ENCODE data around the gene KCTD8.

The KCTD8 gene

DNA sequence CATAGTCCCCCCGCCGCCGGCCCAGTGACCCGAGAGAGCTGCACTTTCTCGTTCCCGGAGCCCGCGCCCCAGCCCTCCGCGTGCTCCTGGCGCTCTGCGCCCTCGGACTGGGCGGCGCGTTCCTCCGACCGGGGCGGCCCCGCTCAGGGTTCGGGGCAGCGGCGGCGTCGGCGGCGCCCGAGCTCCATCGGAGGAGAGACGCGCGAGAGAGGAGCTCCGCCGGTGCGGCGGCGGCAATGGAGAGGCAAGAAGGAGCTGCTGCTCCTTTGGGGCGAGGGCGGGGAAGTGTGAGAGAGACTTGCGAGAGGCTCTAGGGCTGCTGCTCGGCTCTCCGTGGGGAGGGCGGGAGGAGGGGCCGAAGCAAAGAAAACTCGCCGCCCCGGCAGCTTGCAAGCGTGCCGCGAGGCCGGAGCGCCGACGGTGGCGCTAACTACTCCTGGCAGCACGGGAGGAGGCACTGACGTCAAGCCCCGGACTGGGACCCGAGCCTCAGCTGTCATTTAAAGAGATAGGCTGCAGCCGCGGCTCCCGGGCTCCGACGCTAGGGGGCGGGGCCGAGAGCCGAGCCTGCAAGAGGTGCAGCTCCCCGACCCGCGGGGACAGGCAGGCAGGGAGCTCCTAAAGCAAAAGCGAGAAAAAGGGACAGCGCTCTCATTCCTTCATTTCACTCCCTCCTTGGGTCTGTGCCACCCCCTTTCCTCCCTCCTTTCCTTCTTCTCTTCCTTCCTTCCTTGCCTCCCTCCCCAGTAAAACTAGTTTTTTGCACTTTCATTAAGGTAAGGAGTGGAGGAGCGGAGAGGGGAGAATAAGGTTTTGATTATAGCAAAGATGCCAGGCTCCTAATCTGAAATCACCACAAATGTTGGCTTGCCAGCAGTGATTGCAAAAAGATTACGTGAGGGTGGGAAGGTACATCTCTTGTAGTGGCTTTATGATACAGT is at the start of gene KCTD8:
Gene KCTD8 (minus strand): TSS at position 289 of the 941 bp plus-strand sequence.
- ChIA-PET POLR2A (ENCODE audit: low non-redundant PET) (no interaction called here), CTCF (interaction anchor here (0.5 to 1.4 kb wide), 6 partner anchors 17 to 476 kb away, joined by 3 to 4 read pairs (median 4); no protein-coding TSS in a partner anchor)
- peak within 1 kb of the TSS; percentile 59 for H3K27ac ChIP-seq
- peak; percentile 82 for DNase-seq (ENCODE audit: low spot score)
- TF ChIP-seq, protein P1, sequence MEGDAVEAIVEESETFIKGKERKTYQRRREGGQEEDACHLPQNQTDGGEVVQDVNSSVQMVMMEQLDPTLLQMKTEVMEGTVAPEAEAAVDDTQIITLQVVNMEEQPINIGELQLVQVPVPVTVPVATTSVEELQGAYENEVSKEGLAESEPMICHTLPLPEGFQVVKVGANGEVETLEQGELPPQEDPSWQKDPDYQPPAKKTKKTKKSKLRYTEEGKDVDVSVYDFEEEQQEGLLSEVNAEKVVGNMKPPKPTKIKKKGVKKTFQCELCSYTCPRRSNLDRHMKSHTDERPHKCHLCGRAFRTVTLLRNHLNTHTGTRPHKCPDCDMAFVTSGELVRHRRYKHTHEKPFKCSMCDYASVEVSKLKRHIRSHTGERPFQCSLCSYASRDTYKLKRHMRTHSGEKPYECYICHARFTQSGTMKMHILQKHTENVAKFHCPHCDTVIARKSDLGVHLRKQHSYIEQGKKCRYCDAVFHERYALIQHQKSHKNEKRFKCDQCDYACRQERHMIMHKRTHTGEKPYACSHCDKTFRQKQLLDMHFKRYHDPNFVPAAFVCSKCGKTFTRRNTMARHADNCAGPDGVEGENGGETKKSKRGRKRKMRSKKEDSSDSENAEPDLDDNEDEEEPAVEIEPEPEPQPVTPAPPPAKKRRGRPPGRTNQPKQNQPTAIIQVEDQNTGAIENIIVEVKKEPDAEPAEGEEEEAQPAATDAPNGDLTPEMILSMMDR (conservative IDR thresholded peaks at IDR 0.05; ENCODE audit: low read depth) = peak; percentile 86

DNA sequence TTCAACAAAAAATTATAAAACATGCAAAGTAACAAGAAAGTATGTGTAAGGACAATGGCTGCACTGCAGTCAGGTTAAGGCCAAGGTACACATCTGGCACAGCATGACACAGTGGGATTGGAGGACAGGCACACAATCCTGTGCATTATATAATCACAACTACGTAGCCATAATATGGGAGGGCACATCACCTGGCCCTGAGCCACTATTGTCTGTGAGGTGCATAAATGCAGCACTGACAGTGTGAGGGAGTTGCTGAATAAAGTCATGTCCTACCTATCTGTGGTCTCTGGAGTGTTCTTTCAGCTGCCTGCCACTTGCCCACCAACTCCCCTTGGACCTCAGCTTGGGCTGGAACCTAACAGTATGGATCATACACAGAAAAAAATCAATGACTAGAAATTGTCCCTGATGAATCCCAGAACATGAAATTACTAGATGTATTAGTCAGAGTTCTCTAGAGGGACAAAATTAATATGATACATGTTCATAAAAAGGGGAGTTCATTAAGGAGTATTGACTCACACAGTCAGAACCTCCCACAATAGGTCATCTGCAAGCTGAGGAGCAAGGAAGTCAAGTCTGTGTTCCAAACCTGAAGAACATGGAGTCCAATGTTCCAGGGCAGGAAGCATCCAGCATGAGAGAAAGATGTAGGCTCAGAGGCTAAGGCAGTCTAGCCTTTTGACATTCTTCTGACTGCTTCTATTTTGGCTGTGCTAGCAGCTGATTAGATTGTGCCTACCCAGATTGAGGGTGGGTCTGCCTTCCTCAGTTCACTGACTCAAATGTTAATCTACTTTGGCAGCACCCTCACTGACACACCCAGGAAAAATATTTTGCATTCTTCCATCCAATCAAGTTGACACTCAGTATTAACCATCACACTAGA is 46.4 kb upstream of the KCTD8 start:
- TF ChIP-seq, protein P1 (conservative IDR thresholded peaks at IDR 0.05; ENCODE audit: low read depth) = no peak
- CTCF ChIA-PET = interaction anchor here (0.6 kb wide), 1 partner anchor 1521 kb away, joined by 3 read pairs; no protein-coding TSS in a partner anchor
- no peak overlapping the region for H3K27ac ChIP-seq
- POLR2A ChIA-PET (ENCODE audit: low non-redundant PET) = no interaction called here
- no peak for DNase-seq (ENCODE audit: low spot score)

DNA sequence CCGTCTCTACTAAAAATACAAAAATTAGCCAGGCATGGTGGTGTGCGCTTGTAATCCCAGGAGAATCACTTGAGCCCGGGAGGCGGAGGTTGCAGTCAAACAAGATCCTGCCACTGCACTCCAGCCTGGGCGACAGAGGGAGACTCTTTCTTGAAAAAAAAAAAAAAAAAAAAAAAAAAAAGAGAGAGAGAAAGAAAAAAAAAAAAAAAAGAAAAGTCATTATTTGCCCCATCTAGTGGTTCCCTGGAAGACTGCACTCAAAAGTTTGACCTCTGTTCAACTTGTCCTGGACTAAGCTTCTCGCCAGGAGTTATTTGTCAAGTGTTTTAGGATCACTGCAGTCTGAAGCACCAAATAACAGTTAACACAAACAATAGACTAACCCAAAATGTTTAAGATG is 45.3 kb upstream of the KCTD8 start:
- TF ChIP-seq, protein P1 (conservative IDR thresholded peaks at IDR 0.05; ENCODE audit: low read depth) = peak; percentile 31
- DNase-seq (ENCODE audit: low spot score) = peak; percentile 37
- CTCF ChIA-PET = interaction anchor here (0.6 to 0.8 kb wide), 7 partner anchors 14 to 1353 kb away, joined by 3 to 8 read pairs (median 3); no protein-coding TSS in a partner anchor
- H3K27ac ChIP-seq = no peak overlapping the region
- POLR2A ChIA-PET (ENCODE audit: low non-redundant PET) = no interaction called here

DNA sequence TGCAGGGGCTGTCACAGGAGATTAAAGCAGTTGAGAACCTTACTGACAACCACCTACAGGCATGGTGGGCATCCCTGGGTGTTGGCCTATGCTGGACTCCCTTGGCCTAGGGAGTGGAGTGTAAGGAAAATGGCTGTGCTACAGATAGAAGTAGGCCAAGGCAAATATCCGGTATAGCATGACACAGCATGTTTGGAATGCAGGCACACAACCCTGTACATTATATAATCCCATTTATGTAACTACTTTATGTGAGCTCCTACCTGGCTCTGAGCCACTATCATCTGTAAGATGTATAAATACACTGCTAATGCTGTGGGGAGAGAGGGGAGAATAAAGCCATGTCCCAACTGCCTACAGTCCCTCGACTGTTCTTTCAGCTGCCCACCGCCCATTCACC is 38.7 kb upstream of the KCTD8 start:
- no peak overlapping the region for H3K27ac ChIP-seq
- TF ChIP-seq, protein P1 (conservative IDR thresholded peaks at IDR 0.05; ENCODE audit: low read depth) = no peak
- ChIA-PET CTCF (no interaction called here), POLR2A (ENCODE audit: low non-redundant PET) (no interaction called here)
- DNase-seq (ENCODE audit: low spot score) = peak; percentile 19

DNA sequence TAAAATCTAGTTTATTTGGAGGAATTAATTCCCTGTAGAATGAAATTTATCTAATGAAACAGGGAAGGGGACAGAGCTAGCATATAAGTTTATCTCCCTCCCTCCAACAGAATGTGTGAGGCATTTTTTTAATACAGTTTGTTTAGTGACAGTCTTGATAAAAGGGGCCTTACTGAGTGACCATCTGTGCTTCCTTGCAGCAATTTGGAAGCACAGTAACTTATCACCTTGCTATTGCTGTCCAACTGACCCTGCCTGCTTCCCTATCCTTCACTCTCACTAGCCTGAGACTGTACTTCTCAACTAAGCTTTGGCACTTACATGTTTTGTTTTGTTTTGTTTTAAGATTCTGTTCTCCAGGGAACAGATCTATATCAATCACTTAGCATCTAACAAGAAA is 31.1 kb upstream of the KCTD8 start:
- H3K27ac ChIP-seq = no peak overlapping the region
- TF ChIP-seq, protein P1 (conservative IDR thresholded peaks at IDR 0.05; ENCODE audit: low read depth) = no peak
- POLR2A ChIA-PET (ENCODE audit: low non-redundant PET) = no interaction called here
- CTCF ChIA-PET = no interaction called here
- DNase-seq (ENCODE audit: low spot score) = no peak

DNA sequence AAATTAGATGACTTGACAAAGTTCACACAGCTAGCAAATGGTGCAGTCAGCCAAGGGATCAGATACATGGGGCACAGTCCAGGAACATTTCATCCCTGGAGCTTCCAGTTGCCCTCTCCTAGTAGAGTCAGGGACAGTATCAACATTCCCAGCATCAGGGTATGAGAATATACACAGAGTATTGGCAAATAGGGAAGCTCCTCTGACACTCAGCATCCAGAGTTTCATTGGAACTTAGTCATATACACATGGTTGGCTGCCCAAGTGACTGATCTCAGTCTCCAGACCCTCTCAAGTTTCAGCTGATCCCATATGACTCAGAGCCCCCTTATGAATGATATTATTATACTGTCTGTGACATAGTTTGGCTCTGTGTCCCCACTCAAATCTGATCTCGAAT is 13.7 kb upstream of the KCTD8 start:
- ChIA-PET POLR2A (ENCODE audit: low non-redundant PET) (no interaction called here), CTCF (no interaction called here)
- TF ChIP-seq, protein P1 (conservative IDR thresholded peaks at IDR 0.05; ENCODE audit: low read depth) = no peak
- DNase-seq (ENCODE audit: low spot score) = no peak
- no peak overlapping the region for H3K27ac ChIP-seq

Data from RWPE1 (cell line).